HL-60 (cell line): ENCODE results near the gene SPIB.
A peak's percentile ranks its signal among the peaks of the same experiment; 100 is the strongest.

Experiments
- DNase-seq, 2 experiments: peaks; one replicate each; pipeline ENCODE4 v3.0.0-alpha.2; 2010 to 2020; ENCODE audit warnings: low read depth in 1 of 2, low spot score in 1 of 2
- H3K27ac ChIP-seq: fragments of 250-450 bp; sonication (Bioruptor Pico); replicated peaks from 2 replicates; pipeline ENCODE4 v1.5.1; 2020; ENCODE audit warnings: mild to moderate bottlenecking, moderate library complexity
- H3K27me3 ChIP-seq: fragments of 250-450 bp; sonication (Bioruptor Pico); 2 replicates; pipeline ENCODE4 v1.5.1; 2021; ENCODE audit warnings: mild to moderate bottlenecking, moderate library complexity; ENCODE audit not compliant: insufficient read depth, poor library complexity, severe bottlenecking
- H3K4me3 ChIP-seq: replicated peaks from 2 replicates; pipeline ENCODE4 v1.5.1; 2011; ENCODE audit warnings: mild to moderate bottlenecking, control low read depth, low read length; ENCODE audit not compliant: insufficient read depth
- CTCF ChIP-seq: IDR thresholded peaks from one replicate; pipeline ENCODE4 v1.5.1; 2011; ENCODE audit warnings: low read length, control low read depth, inconsistent platforms; ENCODE audit not compliant: insufficient read depth
- GABPA ChIP-seq: IDR thresholded peaks from 2 replicates; pipeline ENCODE4 v1.6.1; 2012; ENCODE audit warnings: low read depth
- POLR2AphosphoS5 ChIP-seq: IDR thresholded peaks from 2 replicates; pipeline ENCODE4 v1.6.1; 2012; ENCODE audit warnings: low read depth
- REST ChIP-seq: IDR thresholded peaks from 2 replicates; pipeline ENCODE4 v1.6.1; 2012; ENCODE audit warnings: low read depth; ENCODE audit not compliant: insufficient replicate concordance
- SPI1 ChIP-seq: IDR thresholded peaks from 2 replicates; pipeline ENCODE4 v1.6.1; 2012; ENCODE audit warnings: low read depth, mild to moderate bottlenecking, borderline replicate concordance

The SPIB gene

GRCh38 chr19:50402544-50403301, 16.0 kb upstream of the SPIB start:
- no peak for DNase-seq
- Histone ChIP-seq H3K27me3 (no peaks in the 10 kb centered on the region), H3K27ac (no peak overlapping the region), H3K4me3 (no peak overlapping the region)
- TF ChIP-seq POLR2AphosphoS5 (peak; percentile 22; the same call in 1 of the 2 replicates), GABPA (no peak)

GRCh38 chr19:50406156-50406820, 12.4 kb upstream of the SPIB start:
- Histone ChIP-seq H3K27ac (no peak overlapping the region), H3K27me3 (no peaks in the 10 kb centered on the region), H3K4me3 (no peak overlapping the region)
- TF ChIP-seq SPI1 (no peak), CTCF (no peak), GABPA (no peak), POLR2AphosphoS5 (no peak), REST (no peak)
- no peak for DNase-seq

GRCh38 chr19:50406829-50407228, 11.9 kb upstream of the SPIB start:
- DNase-seq, result no peak
- no peak overlapping the region for H3K27ac ChIP-seq
- no peak overlapping the region for H3K4me3 ChIP-seq
- no peak for TF ChIP-seq REST
- TF ChIP-seq POLR2AphosphoS5, result no peak
- no peak for TF ChIP-seq CTCF
- no peak for TF ChIP-seq SPI1
- TF ChIP-seq GABPA, result no peak
- no peaks in the 10 kb centered on the region for H3K27me3 ChIP-seq

GRCh38 chr19:50409347-50409746, 9.4 kb upstream of the SPIB start:
- TF ChIP-seq SPI1 (no peak), CTCF (no peak), REST (no peak), POLR2AphosphoS5 (no peak), GABPA (no peak)
- Histone ChIP-seq H3K4me3 (no peak overlapping the region), H3K27ac (no peak overlapping the region), H3K27me3 (no peaks in the 10 kb centered on the region)
- no peak for DNase-seq
